ENCODE results near the gene TEKTIP1.

Gene TEKTIP1

DNA sequence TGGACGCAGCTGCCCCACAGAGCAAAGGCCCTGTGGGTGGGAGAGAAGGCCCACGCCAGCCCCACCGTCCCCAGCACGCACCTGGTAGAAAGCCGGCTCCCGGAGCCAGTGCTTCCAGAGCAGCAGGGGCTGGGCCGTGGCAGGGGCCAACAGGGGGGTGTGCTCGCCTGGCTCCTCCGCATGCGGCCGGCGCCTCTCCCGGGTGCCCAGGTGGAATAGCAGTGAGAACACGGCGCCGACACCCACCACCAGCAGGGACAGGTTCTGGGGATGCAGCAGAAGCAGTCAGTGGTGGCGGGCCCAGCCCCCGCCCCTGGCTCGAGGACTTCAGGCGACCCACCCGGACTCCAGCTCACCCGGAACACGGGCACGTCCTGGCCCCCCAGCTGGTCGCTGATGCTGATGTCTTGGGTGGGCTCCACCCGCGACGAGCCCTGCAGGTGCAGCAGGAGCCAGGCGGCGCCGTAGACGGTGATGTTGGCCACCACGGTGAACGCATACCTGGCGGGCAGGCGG, 8.9 kb downstream of the TEKTIP1 start:
- Histone ChIP-seq H3K27me3 (ENCODE audit: control insufficient read depth in 5 of 5, insufficient read depth in 4 of 5, low read length in 5 of 5) (no peaks in the 10 kb centered on the region), H3K9ac (ENCODE audit: low read length in 5 of 5) (no peak overlapping the region), H3K36me3 (ENCODE audit: control insufficient read depth in 5 of 5, insufficient read depth in 5 of 5, low read length in 5 of 5) (peaks cover 0 to 62% (median 33%) of the 10 kb centered on the region in 5 donors), H3K27ac (ENCODE audit: low read depth, low read length) (no peak overlapping the region), H3K4me3 (ENCODE audit: low read depth in 1 of 5, low read length in 5 of 5) (no peak overlapping the region), H3K9me3 (ENCODE audit: control insufficient read depth in 5 of 5, low read length in 5 of 5) (no peaks in the 10 kb centered on the region), H3K4me1 (ENCODE audit: control insufficient read depth in 5 of 5, insufficient read depth in 5 of 5, low read length in 5 of 5) (peaks cover 0 to 14% (median 7%) of the 10 kb centered on the region in 5 donors)

DNA sequence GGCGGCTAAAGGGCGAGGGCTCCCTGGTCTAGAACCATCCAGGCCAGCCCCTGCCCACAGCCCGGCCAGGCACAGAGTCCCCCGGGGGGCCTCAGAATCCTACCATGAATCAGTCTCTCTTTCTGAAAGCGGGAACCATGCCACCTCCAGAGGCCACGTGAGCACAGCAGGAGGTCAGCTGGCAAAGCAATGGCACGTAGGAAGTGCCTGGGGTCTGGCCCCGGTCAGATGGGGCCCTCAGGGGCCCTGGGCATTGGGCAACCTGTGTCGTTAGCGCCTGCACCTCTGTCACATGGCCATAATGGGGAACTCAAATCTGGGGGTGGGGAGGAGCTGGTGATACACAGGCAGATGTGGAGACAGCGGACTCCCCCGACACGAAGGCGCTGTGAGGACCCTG, 9.6 kb downstream of the TEKTIP1 start:
- Histone ChIP-seq H3K9ac (ENCODE audit: low read length in 5 of 5) (no peak overlapping the region), H3K27ac (ENCODE audit: low read depth, low read length) (no peak overlapping the region), H3K27me3 (ENCODE audit: control insufficient read depth in 5 of 5, insufficient read depth in 4 of 5, low read length in 5 of 5) (no peaks in the 10 kb centered on the region), H3K9me3 (ENCODE audit: control insufficient read depth in 5 of 5, low read length in 5 of 5) (no peaks in the 10 kb centered on the region), H3K36me3 (ENCODE audit: control insufficient read depth in 5 of 5, insufficient read depth in 5 of 5, low read length in 5 of 5) (peaks cover 0 to 57% (median 31%) of the 10 kb centered on the region in 5 donors), H3K4me3 (ENCODE audit: low read depth in 1 of 5, low read length in 5 of 5) (no peak overlapping the region), H3K4me1 (ENCODE audit: control insufficient read depth in 5 of 5, insufficient read depth in 5 of 5, low read length in 5 of 5) (peaks cover 0 to 15% (median 10%) of the 10 kb centered on the region in 5 donors)

DNA sequence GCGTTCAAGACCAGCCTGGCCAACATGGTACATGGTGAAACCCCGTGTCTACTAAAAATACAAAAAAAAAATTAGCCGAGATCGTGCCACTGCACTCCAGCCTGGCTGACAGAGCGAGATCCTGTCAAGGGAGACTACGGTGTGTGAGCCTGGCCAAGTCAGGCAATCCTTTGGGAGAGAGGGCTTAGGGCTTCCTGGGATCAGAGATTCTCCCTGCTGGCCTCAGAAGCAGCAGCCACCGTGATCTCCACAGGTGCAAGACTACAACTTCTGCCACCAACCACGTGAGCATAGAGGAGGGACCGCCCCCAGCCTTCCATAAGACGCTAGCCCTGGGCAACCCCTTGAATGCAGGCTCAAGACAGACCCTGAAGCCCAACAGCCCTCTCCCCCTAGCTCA, 10.8 kb downstream of the TEKTIP1 start:
- Histone ChIP-seq H3K27ac (ENCODE audit: low read depth, low read length) (no peak overlapping the region), H3K4me3 (ENCODE audit: low read depth in 1 of 5, low read length in 5 of 5) (no peak overlapping the region)

DNA sequence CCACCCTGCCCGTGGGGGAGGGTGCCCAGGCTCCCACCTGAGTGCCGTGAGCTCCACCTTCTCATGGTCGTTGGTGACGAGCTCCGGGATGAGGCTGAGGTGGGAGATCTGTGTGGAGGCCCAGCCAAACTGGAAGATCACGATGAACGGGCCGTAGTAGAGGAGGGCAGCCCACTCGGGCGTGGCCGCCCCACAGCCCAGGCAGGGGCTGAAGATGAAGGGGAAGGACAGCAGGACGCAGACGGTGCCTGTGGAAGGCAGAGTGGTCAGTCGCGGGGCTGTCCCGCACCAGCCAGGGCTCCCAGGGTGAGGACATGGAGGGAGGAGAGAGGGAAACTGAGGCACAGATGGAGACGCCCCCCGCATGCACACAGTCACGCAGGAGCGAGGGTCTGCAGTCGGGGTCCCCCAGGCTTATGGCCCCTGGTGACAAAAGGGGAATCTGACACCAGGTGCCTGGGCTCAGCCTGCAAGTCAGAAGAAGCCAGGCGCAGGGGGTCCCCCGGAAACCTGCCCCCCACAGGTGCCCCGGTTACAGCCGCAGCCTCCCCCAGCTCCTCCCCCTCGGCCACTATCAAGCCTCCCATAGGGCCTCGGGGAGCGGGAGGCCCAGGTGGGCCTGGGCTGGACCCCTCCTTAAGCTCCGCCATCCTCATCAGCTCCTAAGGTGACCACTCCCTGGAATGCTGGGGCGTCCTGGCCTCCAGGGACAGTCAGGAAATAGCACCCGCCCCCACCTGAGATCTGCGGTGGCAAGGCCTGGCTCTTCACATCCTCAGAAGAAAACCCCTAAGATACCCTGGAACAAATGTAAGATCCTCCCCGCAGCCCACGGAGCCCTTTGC, 12.2 kb downstream of the TEKTIP1 start:
- H3K9me3 ChIP-seq (ENCODE audit: control insufficient read depth in 5 of 5, low read length in 5 of 5): no peaks in the 10 kb centered on the region
- H3K27ac ChIP-seq (ENCODE audit: low read depth, low read length): no peak overlapping the region
- peaks cover 0 to 39% (median 18%) of the 10 kb centered on the region in 5 donors for H3K36me3 ChIP-seq (ENCODE audit: control insufficient read depth in 5 of 5, insufficient read depth in 5 of 5, low read length in 5 of 5)
- no peaks in the 10 kb centered on the region for H3K27me3 ChIP-seq (ENCODE audit: control insufficient read depth in 5 of 5, insufficient read depth in 4 of 5, low read length in 5 of 5)
- H3K4me3 ChIP-seq (ENCODE audit: low read depth in 1 of 5, low read length in 5 of 5): no peak overlapping the region
- H3K9ac ChIP-seq (ENCODE audit: low read length in 5 of 5): no peak overlapping the region
- peaks cover 0 to 35% (median 29%) of the 10 kb centered on the region in 5 donors for H3K4me1 ChIP-seq (ENCODE audit: control insufficient read depth in 5 of 5, insufficient read depth in 5 of 5, low read length in 5 of 5)

More for the DNA sequence above, 10.8 kb downstream of the TEKTIP1 start:
- H3K27me3 ChIP-seq (ENCODE audit: control insufficient read depth in 5 of 5, insufficient read depth in 4 of 5, low read length in 5 of 5): no peaks in the 10 kb centered on the region
- H3K9me3 ChIP-seq (ENCODE audit: control insufficient read depth in 5 of 5, low read length in 5 of 5): no peaks in the 10 kb centered on the region
- no peak overlapping the region for H3K9ac ChIP-seq (ENCODE audit: low read length in 5 of 5)
- H3K4me1 ChIP-seq (ENCODE audit: control insufficient read depth in 5 of 5, insufficient read depth in 5 of 5, low read length in 5 of 5): peaks cover 0 to 24% (median 15%) of the 10 kb centered on the region in 5 donors
- H3K36me3 ChIP-seq (ENCODE audit: control insufficient read depth in 5 of 5, insufficient read depth in 5 of 5, low read length in 5 of 5): peaks cover 0 to 45% (median 26%) of the 10 kb centered on the region in 5 donors

DNA sequence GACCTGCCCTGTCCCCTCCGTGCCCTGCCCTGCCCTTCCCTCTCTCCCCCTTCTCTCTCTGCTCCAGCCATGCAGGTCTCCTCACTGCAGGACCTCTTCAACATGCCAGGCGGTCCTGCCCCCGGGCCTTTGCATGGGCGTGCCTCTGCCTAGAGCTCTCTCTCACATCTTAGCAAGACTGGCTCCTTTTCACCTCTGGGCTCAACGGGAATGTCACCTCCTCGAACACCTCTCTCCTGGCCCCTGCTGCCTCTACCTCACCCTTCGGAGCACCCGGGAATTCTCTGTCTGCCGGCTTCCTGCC, 12.8 kb downstream of the TEKTIP1 start:
- Histone ChIP-seq H3K9ac (ENCODE audit: low read length in 5 of 5) (no peak overlapping the region), H3K4me3 (ENCODE audit: low read depth in 1 of 5, low read length in 5 of 5) (no peak overlapping the region), H3K27ac (ENCODE audit: low read depth, low read length) (no peak overlapping the region), H3K27me3 (ENCODE audit: control insufficient read depth in 5 of 5, insufficient read depth in 4 of 5, low read length in 5 of 5) (no peaks in the 10 kb centered on the region), H3K9me3 (ENCODE audit: control insufficient read depth in 5 of 5, low read length in 5 of 5) (no peaks in the 10 kb centered on the region), H3K36me3 (ENCODE audit: control insufficient read depth in 5 of 5, insufficient read depth in 5 of 5, low read length in 5 of 5) (peaks cover 0 to 34% (median 13%) of the 10 kb centered on the region in 5 donors), H3K4me1 (ENCODE audit: control insufficient read depth in 5 of 5, insufficient read depth in 5 of 5, low read length in 5 of 5) (peaks cover 0 to 40% (median 35%) of the 10 kb centered on the region in 5 donors)

DNA sequence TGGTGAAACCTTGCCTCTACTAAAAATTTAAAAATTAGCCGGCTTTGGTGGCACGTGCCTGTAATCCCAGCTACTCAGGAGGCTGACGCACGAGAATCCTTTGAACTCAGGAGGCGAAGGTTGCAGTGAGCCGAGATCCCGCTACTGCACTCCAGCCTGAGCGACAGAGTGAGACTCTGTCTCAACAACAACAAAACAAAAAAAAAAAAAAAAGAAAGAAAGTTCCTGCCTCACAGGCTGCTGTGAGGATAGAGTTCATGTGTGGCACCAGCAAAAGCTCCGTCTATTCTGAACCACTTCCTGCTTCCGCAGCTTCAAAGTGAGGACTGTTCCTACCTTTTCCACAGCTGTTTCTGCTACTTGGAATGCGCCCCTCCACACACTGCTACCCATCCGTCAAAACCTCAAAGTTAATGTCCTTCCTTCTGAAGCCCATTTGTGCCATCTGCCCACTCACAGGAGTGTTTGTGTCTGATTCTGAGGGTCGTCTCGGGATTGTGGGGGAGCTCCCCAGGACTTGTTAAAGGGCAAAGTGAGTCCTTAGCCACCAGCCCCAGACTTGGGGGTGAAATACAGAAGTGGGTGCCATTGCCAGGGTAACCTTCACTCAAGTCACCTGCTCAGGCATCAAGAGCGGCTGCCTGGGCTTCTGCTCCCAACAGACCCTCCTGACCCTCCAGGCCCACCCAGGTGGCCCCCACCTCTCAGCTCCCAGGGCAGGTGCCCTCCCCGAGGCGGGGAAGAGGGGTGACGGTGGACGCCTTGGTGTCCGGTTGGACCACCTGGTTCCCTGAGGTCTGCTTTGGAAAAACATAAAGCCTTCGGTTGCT, 15.5 kb downstream of the TEKTIP1 start:
- Histone ChIP-seq H3K27me3 (ENCODE audit: control insufficient read depth in 5 of 5, insufficient read depth in 4 of 5, low read length in 5 of 5) (no peaks in the 10 kb centered on the region), H3K27ac (ENCODE audit: low read depth, low read length) (peak overlapping the region; percentile 6), H3K9ac (ENCODE audit: low read length in 5 of 5) (peak overlapping the region in 2 of 5 donors; percentile 47 to 61), H3K36me3 (ENCODE audit: control insufficient read depth in 5 of 5, insufficient read depth in 5 of 5, low read length in 5 of 5) (peaks cover 0 to 11% (median 0%) of the 10 kb centered on the region in 5 donors), H3K4me1 (ENCODE audit: control insufficient read depth in 5 of 5, insufficient read depth in 5 of 5, low read length in 5 of 5) (peaks cover 0 to 54% (median 42%) of the 10 kb centered on the region in 5 donors), H3K9me3 (ENCODE audit: control insufficient read depth in 5 of 5, low read length in 5 of 5) (no peaks in the 10 kb centered on the region), H3K4me3 (ENCODE audit: low read depth in 1 of 5, low read length in 5 of 5) (peak overlapping the region in 4 of 5 donors; percentile 7 to 32 (median 22))

DNA sequence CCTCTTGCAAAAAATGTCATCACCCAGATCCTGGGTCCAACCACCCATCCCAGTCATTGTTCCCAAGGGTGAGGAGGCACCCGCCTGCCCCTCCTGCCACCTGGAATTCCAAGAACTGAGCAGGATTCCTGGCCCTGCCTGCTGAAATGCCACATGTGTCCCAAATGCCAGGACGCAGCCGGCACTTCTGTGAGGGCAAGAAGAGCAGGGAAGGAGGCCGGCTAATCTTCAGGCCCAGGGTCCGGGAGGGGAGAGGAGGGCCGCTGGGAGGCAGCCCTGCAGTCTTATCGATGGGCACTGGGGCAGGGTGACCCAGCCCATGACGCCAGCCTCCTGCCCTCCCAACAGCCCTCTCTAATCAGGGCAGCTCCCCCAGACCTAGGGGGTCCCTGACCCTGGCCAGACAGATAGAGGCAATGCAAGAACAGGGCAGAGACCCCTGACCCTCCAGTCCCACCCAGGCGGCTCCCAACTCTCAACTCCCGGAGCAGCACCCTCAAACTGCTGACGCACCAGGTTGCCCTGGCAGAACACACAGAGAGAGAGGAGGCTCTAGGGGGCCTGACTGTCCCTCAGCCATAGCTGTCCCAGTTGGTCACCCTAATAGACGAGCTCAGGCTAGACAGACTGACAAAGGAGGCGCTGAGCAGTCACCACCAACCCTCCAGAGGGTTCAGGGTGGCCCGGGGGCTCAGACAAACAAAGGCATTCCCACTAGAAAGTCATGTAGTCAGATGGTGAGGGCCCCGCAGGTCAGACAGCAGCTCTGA, 16.9 kb downstream of the TEKTIP1 start:
- Histone ChIP-seq H3K27me3 (ENCODE audit: control insufficient read depth in 5 of 5, insufficient read depth in 4 of 5, low read length in 5 of 5) (no peaks in the 10 kb centered on the region), H3K4me3 (ENCODE audit: low read depth in 1 of 5, low read length in 5 of 5) (peak overlapping the region; percentile 87 to 99 (median 96)), H3K4me1 (ENCODE audit: control insufficient read depth in 5 of 5, insufficient read depth in 5 of 5, low read length in 5 of 5) (peaks cover 0 to 54% (median 42%) of the 10 kb centered on the region in 5 donors), H3K36me3 (ENCODE audit: control insufficient read depth in 5 of 5, insufficient read depth in 5 of 5, low read length in 5 of 5) (peaks cover 0 to 5% (median 0%) of the 10 kb centered on the region in 5 donors), H3K27ac (ENCODE audit: low read depth, low read length) (peak overlapping the region; percentile 23), H3K9me3 (ENCODE audit: control insufficient read depth in 5 of 5, low read length in 5 of 5) (no peaks in the 10 kb centered on the region), H3K9ac (ENCODE audit: low read length in 5 of 5) (peak overlapping the region in 4 of 5 donors; percentile 79 to 97 (median 86))

DNA sequence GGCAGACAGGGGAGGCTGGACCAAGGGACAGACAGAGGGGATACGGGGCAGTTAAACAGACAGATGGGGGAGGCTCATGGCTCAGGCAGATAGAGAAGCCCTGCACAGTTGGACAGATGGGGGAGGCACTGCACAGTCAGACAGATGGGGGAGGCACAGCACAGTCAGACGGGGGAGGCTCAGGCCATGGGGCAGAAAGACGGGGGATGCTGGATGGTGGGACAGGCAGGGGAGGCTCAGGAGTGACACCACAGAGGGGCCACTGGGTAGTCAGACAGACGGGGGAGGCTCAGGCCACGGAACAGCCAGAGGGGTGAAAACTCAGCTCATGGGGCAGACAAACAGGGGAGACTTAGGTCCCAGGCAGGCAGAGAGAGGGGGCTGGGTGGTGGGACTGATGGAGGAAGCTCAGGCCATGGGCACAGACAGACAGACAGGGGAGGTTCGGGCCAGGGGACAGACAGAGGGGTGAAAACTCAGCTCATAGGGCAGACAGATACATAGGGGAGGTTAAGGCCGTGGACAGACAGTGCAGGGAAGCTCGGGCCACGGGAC, 17.5 kb downstream of the TEKTIP1 start:
- Histone ChIP-seq H3K27me3 (ENCODE audit: control insufficient read depth in 5 of 5, insufficient read depth in 4 of 5, low read length in 5 of 5) (no peaks in the 10 kb centered on the region), H3K9me3 (ENCODE audit: control insufficient read depth in 5 of 5, low read length in 5 of 5) (no peaks in the 10 kb centered on the region), H3K9ac (ENCODE audit: low read length in 5 of 5) (peak overlapping the region; percentile 79 to 97 (median 87)), H3K4me1 (ENCODE audit: control insufficient read depth in 5 of 5, insufficient read depth in 5 of 5, low read length in 5 of 5) (peaks cover 0 to 54% (median 42%) of the 10 kb centered on the region in 5 donors), H3K27ac (ENCODE audit: low read depth, low read length) (peak overlapping the region; percentile 23), H3K36me3 (ENCODE audit: control insufficient read depth in 5 of 5, insufficient read depth in 5 of 5, low read length in 5 of 5) (no peaks in the 10 kb centered on the region), H3K4me3 (ENCODE audit: low read depth in 1 of 5, low read length in 5 of 5) (peak overlapping the region; percentile 87 to 99 (median 96))

DNA sequence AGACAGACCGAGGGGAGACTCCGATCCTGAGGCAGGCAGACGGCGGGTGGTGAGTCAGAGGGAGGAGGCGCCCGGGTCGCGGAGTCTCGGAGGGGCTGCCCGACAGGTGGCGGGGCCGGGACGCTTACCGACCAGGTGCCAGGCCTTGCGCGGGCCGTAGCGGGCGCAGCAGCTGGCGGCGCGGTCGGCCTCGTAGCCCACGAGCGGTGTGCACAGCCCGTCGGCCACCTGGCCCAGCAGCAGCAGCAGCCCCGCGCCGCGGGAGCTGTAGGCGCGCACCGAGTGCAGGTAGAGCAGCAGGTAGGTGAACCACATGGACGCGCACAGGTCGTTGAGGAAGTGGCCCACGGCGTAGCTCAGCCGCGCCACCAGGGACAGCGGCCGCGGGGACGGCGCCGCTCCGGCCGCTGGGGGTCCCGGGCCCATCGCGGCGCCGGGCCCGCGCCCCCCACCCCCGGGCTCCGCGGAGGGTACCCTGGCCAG, 18.0 kb downstream of the TEKTIP1 start:
- H3K9ac ChIP-seq (ENCODE audit: low read length in 5 of 5): peak overlapping the region; percentile 79 to 97 (median 87)
- H3K9me3 ChIP-seq (ENCODE audit: control insufficient read depth in 5 of 5, low read length in 5 of 5): no peaks in the 10 kb centered on the region
- peaks cover 0 to 54% (median 42%) of the 10 kb centered on the region in 5 donors for H3K4me1 ChIP-seq (ENCODE audit: control insufficient read depth in 5 of 5, insufficient read depth in 5 of 5, low read length in 5 of 5)
- no peaks in the 10 kb centered on the region for H3K36me3 ChIP-seq (ENCODE audit: control insufficient read depth in 5 of 5, insufficient read depth in 5 of 5, low read length in 5 of 5)
- peak overlapping the region; percentile 87 to 99 (median 96) for H3K4me3 ChIP-seq (ENCODE audit: low read depth in 1 of 5, low read length in 5 of 5)
- H3K27me3 ChIP-seq (ENCODE audit: control insufficient read depth in 5 of 5, insufficient read depth in 4 of 5, low read length in 5 of 5): no peaks in the 10 kb centered on the region
- peak overlapping the region; percentile 23 for H3K27ac ChIP-seq (ENCODE audit: low read depth, low read length)
